IMR-90 (cell line): ENCODE data around the gene TRAP1. TPM values are rescaled to one million over a fixed set of nuclear protein-coding genes. Genes with fewer than 3 reads are reported as not detected.

Experiments
- ATAC-seq: fragments of 200-7000 bp; cut with Tn5 transposase; 2 replicates; pipeline ENCODE4 v1.9.1; 2020; ENCODE audit warnings: low read depth, mild to moderate bottlenecking, moderate library complexity
- Bru-seq: library from RNA; stranded (reverse); fragments of 400-500 nt; gene quantifications from one replicate; lab custom pipeline; 2021; lab: Mats Ljungman, UMichigan
- BruChase-seq, 2 experiments: library from RNA; stranded (reverse); fragments of 400-500 nt; gene quantifications; one replicate each; lab custom pipeline; 2021; lab: Mats Ljungman, UMichigan
- BruUV-seq: library from RNA; stranded (reverse); fragments of 400-500 nt; replicated peaks from 2 replicates; lab custom pipeline; 2021; lab: Mats Ljungman, UMichigan
- CTCF ChIA-PET: fragments of 300-600 bp; formaldehyde crosslinking; extraction: SDS; loops from one replicate; lab custom pipeline; 2021; ENCODE audit warnings: antibody characterized with exemption; lab: Yijun Ruan, JAX
- POLR2A ChIA-PET: fragments of 300-600 bp; sonication (Branson Sonifier 250); formaldehyde crosslinking; loops from one replicate; lab custom pipeline; 2022; ENCODE audit warnings: antibody characterized with exemption; ENCODE audit not compliant: unreplicated experiment; lab: Charles Lee
- DNase-seq: peaks from one replicate; pipeline ENCODE4 v3.0.0; 2013
- H2AFZ ChIP-seq: replicated peaks from 2 replicates; pipeline ENCODE3; 2013; ENCODE audit warnings: low read length, mild to moderate bottlenecking; ENCODE audit not compliant: poor library complexity
- H2AK5ac ChIP-seq: 2 replicates; pipeline ENCODE4 v1.6.1; 2013; ENCODE audit warnings: low read depth, low read length, inconsistent platforms
- H2AK9ac ChIP-seq: replicated peaks from 2 replicates; pipeline ENCODE3; 2013; ENCODE audit warnings: mild to moderate bottlenecking, low read depth, low read length, moderate library complexity; ENCODE audit not compliant: poor library complexity
- H2BK120ac ChIP-seq: 2 replicates; pipeline ENCODE4 v1.6.1; 2013; ENCODE audit warnings: low read depth, low read length, inconsistent platforms
- H2BK15ac ChIP-seq: 3 replicates; pipeline ENCODE4 v1.6.1; 2013; ENCODE audit warnings: low read depth, low read length, inconsistent platforms
- H2BK20ac ChIP-seq: 2 replicates; pipeline ENCODE4 v1.6.1; 2013; ENCODE audit warnings: low read depth, mild to moderate bottlenecking, inconsistent platforms, low read length, moderate library complexity
- H2BK5ac ChIP-seq: 2 replicates; pipeline ENCODE4 v1.6.1; 2013; ENCODE audit warnings: mild to moderate bottlenecking, low read depth, low read length, inconsistent platforms; ENCODE audit not compliant: poor library complexity, severe bottlenecking
- H3K14ac ChIP-seq: replicated peaks from 2 replicates; pipeline ENCODE4 v1.6.1; 2013; ENCODE audit warnings: low read depth, low read length, inconsistent platforms
- H3K18ac ChIP-seq: 2 replicates; pipeline ENCODE4 v1.6.1; 2013; ENCODE audit warnings: low read depth, low read length, control low read depth
- H3K23ac ChIP-seq: 2 replicates; pipeline ENCODE4 v1.6.1; 2013; ENCODE audit warnings: low read depth, low read length, inconsistent platforms
- H3K27ac ChIP-seq: 2 replicates; pipeline ENCODE4 v1.5.1; 2013; ENCODE audit warnings: mild to moderate bottlenecking, control low read depth, low read length; ENCODE audit not compliant: insufficient read depth
- H3K27me3 ChIP-seq: 2 replicates; pipeline ENCODE4 v1.6.1; 2013; ENCODE audit warnings: low read length; ENCODE audit not compliant: control insufficient read depth, insufficient read depth
- H3K36me3 ChIP-seq: 2 replicates; pipeline ENCODE4 v1.6.1; 2013; ENCODE audit warnings: low read length, mixed read lengths; ENCODE audit not compliant: control insufficient read depth, insufficient read depth
- H3K4ac ChIP-seq: 2 replicates; pipeline ENCODE4 v1.6.1; 2013; ENCODE audit warnings: low read depth, low read length, inconsistent platforms
- H3K4me1 ChIP-seq: 2 replicates; pipeline ENCODE4 v1.6.1; 2013; ENCODE audit warnings: low read length, mixed read lengths; ENCODE audit not compliant: control insufficient read depth, insufficient read depth
- H3K4me2 ChIP-seq: 2 replicates; pipeline ENCODE4 v1.6.1; 2013; ENCODE audit warnings: low read depth, mild to moderate bottlenecking, control low read depth, low read length, moderate library complexity
- H3K4me3 ChIP-seq: 2 replicates; pipeline ENCODE4 v1.5.1; 2013; ENCODE audit warnings: low read depth, mild to moderate bottlenecking, control low read depth, low read length, moderate library complexity; ENCODE audit not compliant: insufficient read depth
- H3K56ac ChIP-seq: 2 replicates; pipeline ENCODE4 v1.6.1; 2013; ENCODE audit warnings: low read length, inconsistent platforms; ENCODE audit not compliant: insufficient read depth; ENCODE audit errors: extremely low read depth
- H3K79me1 ChIP-seq, 2 experiments: 2 replicates each; pipeline ENCODE4 v1.6.1; 2013; ENCODE audit warnings: low read length in 2 of 2, inconsistent platforms in 1 of 2, low read depth in 1 of 2
- H3K9ac ChIP-seq: 2 replicates; pipeline ENCODE4 v1.6.1; 2013; ENCODE audit warnings: low read depth, low read length, control low read depth
- H3K9me1 ChIP-seq: 2 replicates; pipeline ENCODE4 v1.6.1; 2013; ENCODE audit warnings: low read length, inconsistent platforms; ENCODE audit not compliant: insufficient read depth
- H3K9me3 ChIP-seq: 2 replicates; pipeline ENCODE4 v1.6.1; 2013; ENCODE audit warnings: low read length; ENCODE audit not compliant: control insufficient read depth, insufficient read depth
- H4K20me1 ChIP-seq: 2 replicates; pipeline ENCODE4 v1.6.1; 2013; ENCODE audit warnings: low read length, inconsistent platforms; ENCODE audit not compliant: insufficient read depth
- H4K5ac ChIP-seq: 2 replicates; pipeline ENCODE4 v1.6.1; 2013; ENCODE audit warnings: mild to moderate bottlenecking, low read depth, low read length, control low read depth
- H4K8ac ChIP-seq, 2 experiments: 2 replicates each; pipeline ENCODE4 v1.6.1; 2013; ENCODE audit warnings: low read depth in 2 of 2, low read length in 2 of 2, control low read depth in 1 of 2, inconsistent platforms in 1 of 2
- H4K91ac ChIP-seq: 2 replicates; pipeline ENCODE4 v1.6.1; 2013; ENCODE audit warnings: low read depth, low read length, inconsistent platforms; ENCODE audit not compliant: insufficient read depth
- MAZ ChIP-seq: IDR thresholded peaks from 2 replicates; pipeline ENCODE4 v1.6.1; 2012; ENCODE audit warnings: low read depth, mild to moderate bottlenecking, low read length, improper control_type of control experiment, moderate library complexity, borderline replicate concordance
- MXI1 ChIP-seq: IDR thresholded peaks from 2 replicates; pipeline ENCODE4 v1.6.1; 2012; ENCODE audit warnings: low read depth, mild to moderate bottlenecking, low read length, moderate library complexity, borderline replicate concordance
- POLR2A ChIP-seq: IDR thresholded peaks from 2 replicates; pipeline ENCODE4 v1.6.1; 2012; ENCODE audit warnings: mild to moderate bottlenecking, low read depth, low read length
- RAD21 ChIP-seq: IDR thresholded peaks from 2 replicates; pipeline ENCODE4 v1.6.1; 2012; ENCODE audit warnings: low read length, improper control_type of control experiment
- USF2 ChIP-seq: fragments of 150-350 bp; IDR thresholded peaks from 2 replicates; pipeline ENCODE4 v1.6.1; 2017; ENCODE audit warnings: mild to moderate bottlenecking, antibody characterized with exemption, low read length, low read depth
- WGBS, 2 experiments: methylation state at CpG; one replicate each; pipeline versions ENCODE4 v1.1.5 to v1.1.7; 2013; ENCODE audit warnings: missing lambda C conversion rate in 2 of 2; ENCODE audit not compliant: insufficient read length in 1 of 2; ENCODE audit errors: extremely low coverage in 2 of 2; 5-methylcytosine and 5-hydroxymethylcytosine counted together
- dilution Hi-C: fragments of 300-500 bp; cut with HindIII; formaldehyde crosslinking; loops from one replicate; pipeline ENCODE4 v1.14.3; 2018; ENCODE audit warnings: low sequenced_read_pairs; ENCODE audit not compliant: unreplicated experiment
- in situ Hi-C: fragments of 300-500 bp; cut with MboI; formaldehyde crosslinking; loops from 3 replicates; pipeline ENCODE4 v1.14.3; 2019; ENCODE audit warnings: low sequenced_read_pairs, inconsistent platforms, mixed read lengths
- intact Hi-C: fragments of 100-400 bp; cut with micrococcal nuclease; formaldehyde crosslinking; loops from 2 replicates; pipeline ENCODE4 v1.10.0; 2022
- long read RNA-seq: library from polyadenylated mRNA; unstranded; transcript quantifications from one replicate; pipeline ENCODE4 v2.0.0, GENCODE V29; 2021; ENCODE audit not compliant: unreplicated experiment
- polyA plus RNA-seq, 3 experiments: library from polyadenylated mRNA; depleted of rRNA; stranded (reverse); fragments of >200 nt; gene quantifications; 2 replicates each; pipeline ENCODE4 v1.2.3, GENCODE V29; 2012; ENCODE audit warnings: low replicate concordance in 1 of 3
- total RNA-seq: library from RNA; depleted of rRNA; stranded (reverse); fragments of >200 nt; gene quantifications from 2 replicates; pipeline ENCODE4 v1.2.3, GENCODE V29; 2012; rRNA removed

Gene TRAP1
- total RNA-seq (137 and 145 TPM in 2 replicates), polyA plus RNA-seq (2012; rRNA removed) (139 and 172 TPM in 2 replicates), Bru-seq, nascent RNA (percentile 62 among the genes with signal in this experiment), BruChase-seq, experiment 1, labeled RNA remaining after a 6-hour chase (percentile 80 among the genes with signal in this experiment), BruChase-seq, experiment 2, labeled RNA remaining after a 2-hour chase (percentile 69 among the genes with signal in this experiment)
- 90.5 and 90.6 TPM in 2 replicates for polyA plus RNA-seq (2012; cell fraction: cytosol; rRNA removed)
- 225 and 239 TPM in 2 replicates for polyA plus RNA-seq (2012; cell fraction: nucleus; rRNA removed; ENCODE audit: low replicate concordance)
- long read RNA-seq, transcript TRAP1-212 (13 exons, 2,309 nt): minor isoform, 5 of 137 reads
- long read RNA-seq, transcript TRAP1-201 (18 exons, 2,296 nt): major isoform, 108 of 137 reads
- long read RNA-seq, partial matches to known transcripts: 14 of 137 reads
- long read RNA-seq, other reads (novel, unspliced or antisense): 10 of 137 reads

DNA sequence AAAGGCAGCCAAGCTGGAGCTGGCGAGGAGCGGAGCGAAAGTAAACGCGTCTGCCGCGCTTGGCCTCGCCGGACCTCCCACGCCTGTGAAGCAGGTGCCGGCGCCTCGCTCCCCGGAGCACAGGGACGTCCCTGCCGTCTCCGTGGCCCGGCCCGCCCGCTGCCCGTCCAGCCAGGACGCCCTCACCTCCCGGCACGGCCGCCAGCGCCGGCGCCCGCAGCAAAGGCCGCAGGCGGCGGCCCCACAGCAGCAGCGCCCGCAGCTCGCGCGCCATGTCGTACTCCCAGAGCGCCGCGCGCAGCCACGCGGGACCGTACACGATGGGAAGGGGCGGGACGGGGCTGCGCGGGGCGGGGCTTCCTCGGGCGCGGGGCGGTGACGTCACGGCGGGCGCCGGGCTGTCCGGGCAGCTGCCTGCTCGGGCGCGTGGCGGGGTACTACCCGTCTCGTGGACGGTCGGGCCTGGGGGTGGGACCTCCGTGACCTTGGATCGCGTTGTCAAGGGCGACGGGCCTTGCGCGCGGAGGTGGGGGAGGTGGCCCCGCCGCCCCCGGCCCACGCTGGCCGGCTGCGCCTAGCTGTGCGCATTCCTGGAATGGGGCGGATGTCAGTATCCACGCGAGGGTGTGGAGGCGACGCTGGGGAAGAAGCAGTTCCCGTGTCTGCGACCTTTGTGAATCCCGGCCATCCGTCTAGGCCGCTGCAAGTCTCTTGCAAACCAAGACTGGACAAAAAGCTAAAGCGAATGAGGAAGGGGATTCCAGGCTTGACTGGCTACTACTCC lies at the start of gene TRAP1:
Gene TRAP1, minus strand, starts transcription at position 290 of the 784 bp plus-strand sequence. Its CDS starts 16 bp downstream, at position 274.
- Histone ChIP-seq H2BK5ac (peak within 1 kb of the TSS; percentile 85), H4K20me1 (peaks cover 11% of the 10 kb centered on the region), H4K8ac (peak within 1 kb of the TSS; percentile 99 to 100), H3K9ac (peak within 1 kb of the TSS; percentile 78), H2AK9ac (peak within 1 kb of the TSS; percentile 97), H3K9me3 (no peaks in the 10 kb centered on the region), H4K5ac (peak within 1 kb of the TSS; percentile 85), H3K23ac (peak within 1 kb of the TSS; percentile 92), H3K79me1 (peaks cover 24 to 51% of the 10 kb centered on the region in 2 experiments), H2AFZ (peak within 1 kb of the TSS; percentile 100), H2BK120ac (peak within 1 kb of the TSS; percentile 59), H3K4me3 (peak within 1 kb of the TSS; percentile 75), H3K4me1 (no peaks in the 10 kb centered on the region; the same call in 1 of the 2 replicates), H2BK20ac (0 out of 2 replicates have a peak within 1 kb of the TSS, but pooled peaks have one; percentile 8), H3K9me1 (peaks cover 14% of the 10 kb centered on the region), H3K18ac (peak within 1 kb of the TSS; percentile 20; the same call in 1 of the 2 replicates), H3K14ac (peak within 1 kb of the TSS; percentile 93), H3K27me3 (no peaks in the 10 kb centered on the region), H3K36me3 (peaks cover 9% of the 10 kb centered on the region), H3K27ac (peak within 1 kb of the TSS; percentile 86), H2AK5ac (peak within 1 kb of the TSS; percentile 96), H4K91ac (peak within 1 kb of the TSS; percentile 94), H3K4ac (peak within 1 kb of the TSS; percentile 98), H3K4me2 (peak within 1 kb of the TSS; percentile 91), H3K56ac (peak within 1 kb of the TSS; percentile 78), H2BK15ac (peak within 1 kb of the TSS; percentile 27; the same call in 2 of the 3 replicates)
- peak; percentile 98 for ATAC-seq
- POLR2A ChIA-PET: interaction anchor here (0.6 to 0.7 kb wide), 2 partner anchors 151 to 578 kb away, joined by 3 to 7 read pairs; no protein-coding TSS in a partner anchor
- DNase-seq: peak; percentile 75
- dilution Hi-C loops: no loop called here
- intact Hi-C loops: no loop called here
- 0% methylated on average over 33 of the region's 95 CpGs; no CpG with 5 or more reads in 1 of the 2 experiments for WGBS, 2 experiments
- BruUV-seq: no TSS peak
- CTCF ChIA-PET: interaction anchor here (1.4 kb wide), 1 partner anchor 222 kb away, joined by 3 read pairs; no protein-coding TSS in a partner anchor
- in situ Hi-C loops: no loop called here
- TF ChIP-seq MXI1: peak; percentile 91; the same call in 1 of the 2 replicates
- TF ChIP-seq RAD21: no peak
- TF ChIP-seq MAZ: peak; percentile 51; the same call in 1 of the 2 replicates
- TF ChIP-seq POLR2A: peak; percentile 87
- TF ChIP-seq USF2: peak; percentile 39; the same call in 1 of the 2 replicates
